Measurements from ENCODE around the gene CASK.

The CASK gene

DNA sequence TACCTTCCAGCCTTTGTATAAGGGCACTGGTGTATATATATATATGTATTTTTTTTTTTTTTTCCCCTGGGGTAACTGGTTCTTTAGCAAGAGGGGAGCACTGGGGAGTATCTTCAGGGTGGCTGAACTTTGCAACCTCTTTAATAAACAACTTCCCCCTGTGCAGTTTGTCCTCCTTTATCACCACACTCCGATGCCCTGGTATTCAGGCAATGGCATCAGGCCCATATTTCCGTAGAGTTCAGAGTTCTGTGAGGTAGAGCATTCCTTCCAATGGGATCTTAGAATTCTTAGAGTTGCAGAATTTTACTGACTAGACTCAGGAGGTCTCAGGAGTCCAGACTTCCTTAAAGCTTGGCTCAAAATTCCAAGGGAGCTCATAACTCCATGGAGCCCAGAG is 451.6 kb downstream of the CASK start:
- H3K27me3 ChIP-seq: peaks cover 0 to 20% (median 13%) of the 10 kb centered on the region in 11 experiments; a peak in 15 of 22 replicates
- H3K27ac ChIP-seq: no peak overlapping the region
- H3K4me2 ChIP-seq: no peak overlapping the region
- no peak overlapping the region for H3K4me3 ChIP-seq
- no peak for TF ChIP-seq Cebpa-rat (IDR thresholded peaks at IDR 0.05)
- no peaks in the 10 kb centered on the region for H3K36me3 ChIP-seq
- H3K4me1 ChIP-seq: no peaks in the 10 kb centered on the region
- H3K9ac ChIP-seq: no peak overlapping the region
- peaks cover 15 to 26% (median 20%) of the 10 kb centered on the region in 11 experiments for H3K9me3 ChIP-seq (replicated peaks in 1 of 11)
- H4K20me1 ChIP-seq: no peaks in the 10 kb centered on the region

DNA sequence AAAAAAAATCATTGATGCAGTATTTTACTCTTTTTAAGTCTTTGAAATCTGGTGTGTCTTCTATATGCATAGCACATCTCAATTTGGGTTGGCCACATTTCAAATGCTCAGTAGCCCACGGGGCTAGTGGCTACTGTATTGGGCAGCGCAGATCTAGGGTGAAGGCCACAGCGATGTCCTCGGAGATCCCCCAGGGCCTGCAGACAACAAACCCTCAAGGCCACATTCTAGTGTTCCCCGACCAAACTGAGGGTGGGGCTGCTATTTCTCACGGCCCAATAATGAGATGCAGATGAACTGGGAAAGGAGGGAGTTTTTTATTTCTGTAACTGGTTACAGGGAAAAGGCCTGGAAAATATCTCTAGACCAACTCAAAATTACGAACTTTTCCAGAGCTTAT is 452.6 kb downstream of the CASK start:
- H3K4me1 ChIP-seq: no peaks in the 10 kb centered on the region
- TF ChIP-seq Cebpa-rat (IDR thresholded peaks at IDR 0.05): no peak
- H4K20me1 ChIP-seq: no peaks in the 10 kb centered on the region
- no peak overlapping the region for H3K4me3 ChIP-seq
- no peak overlapping the region for H3K4me2 ChIP-seq
- H3K9ac ChIP-seq: no peak overlapping the region
- H3K36me3 ChIP-seq: no peaks in the 10 kb centered on the region
- peaks cover 0 to 15% (median 6%) of the 10 kb centered on the region in 11 experiments; a peak in 13 of 22 replicates for H3K27me3 ChIP-seq
- H3K9me3 ChIP-seq (replicated peaks in 1 of 11): peaks cover 15 to 26% (median 20%) of the 10 kb centered on the region in 11 experiments
- no peak overlapping the region for H3K27ac ChIP-seq

- Histone ChIP-seq H3K36me3 (no peaks in the 10 kb centered on the region), H3K9me3 (replicated peaks in 1 of 11) (peaks cover 10 to 17% (median 14%) of the 10 kb centered on the region in 11 experiments), H3K4me1 (no peaks in the 10 kb centered on the region), H3K27me3 (peaks cover 0 to 8% (median 0%) of the 10 kb centered on the region in 11 experiments; a peak in 1 of 22 replicates), H3K9ac (no peak overlapping the region), H4K20me1 (no peaks in the 10 kb centered on the region), H3K4me2 (no peak overlapping the region), H3K27ac (no peak overlapping the region), H3K4me3 (no peak overlapping the region)
- no peak for TF ChIP-seq Cebpa-rat (IDR thresholded peaks at IDR 0.05)
Measured at GRCh38 chrX:41468647-41469323, 454.6 kb downstream of the CASK start.
